ENCODE results near the gene MPL.

MPL gene

GRCh38 chr1:43302201-43302600 lies 35.4 kb upstream of the MPL start:
- Histone ChIP-seq H3K9me3 (ENCODE audit: control extremely low read depth in 1 of 5, control insufficient read depth in 4 of 5, insufficient read depth in 2 of 5, low read depth in 1 of 5, low read length in 4 of 5) (no peaks in the 10 kb centered on the region), H3K4me1 (ENCODE audit: control extremely low read depth in 1 of 4, control insufficient read depth in 4 of 4, insufficient read depth in 4 of 4, low read length in 3 of 4) (peaks cover 0 to 55% (median 42%) of the 10 kb centered on the region in 4 experiments), H3K4me3 (ENCODE audit: control insufficient read depth in 1 of 7, extremely low read depth in 1 of 7, insufficient read depth in 4 of 7, low read depth in 2 of 7, low read length in 6 of 7) (no peak overlapping the region), H3K27ac (ENCODE audit: insufficient read depth in 1 of 2, low read depth in 1 of 2, low read length in 2 of 2, poor library complexity in 1 of 2, severe bottlenecking in 2 of 2) (no peak overlapping the region), H3K36me3 (ENCODE audit: control insufficient read depth in 4 of 4, insufficient read depth in 4 of 4, low read length in 3 of 4) (peaks cover 0 to 19% (median 6%) of the 10 kb centered on the region in 4 experiments), H3K27me3 (replicated peaks in 2 of 5; ENCODE audit: control insufficient read depth in 4 of 5, insufficient read depth in 5 of 5, low read length in 4 of 5) (no peaks in the 10 kb centered on the region)
- POLR2A ChIA-PET = interaction anchor here (0.7 kb wide), 1 partner anchor 276 kb away, joined by 3 read pairs; no protein-coding TSS in a partner anchor
- WGBS (ENCODE audit: insufficient coverage) = 88% methylated on average over 1 of the region's 1 CpG
- CTCF ChIA-PET = interaction anchor here (0.7 kb wide), 1 partner anchor 9 kb away, joined by 3 read pairs; no protein-coding TSS in a partner anchor
- DNase-seq = no peak

- Histone ChIP-seq H3K9me3 (ENCODE audit: control extremely low read depth in 1 of 5, control insufficient read depth in 4 of 5, insufficient read depth in 2 of 5, low read depth in 1 of 5, low read length in 4 of 5) (no peaks in the 10 kb centered on the region), H3K4me1 (ENCODE audit: control extremely low read depth in 1 of 4, control insufficient read depth in 4 of 4, insufficient read depth in 4 of 4, low read length in 3 of 4) (peaks cover 0 to 55% (median 42%) of the 10 kb centered on the region in 4 experiments), H3K27me3 (replicated peaks in 2 of 5; ENCODE audit: control insufficient read depth in 4 of 5, insufficient read depth in 5 of 5, low read length in 4 of 5) (no peaks in the 10 kb centered on the region), H3K36me3 (ENCODE audit: control insufficient read depth in 4 of 4, insufficient read depth in 4 of 4, low read length in 3 of 4) (peaks cover 0 to 25% (median 11%) of the 10 kb centered on the region in 4 experiments), H3K27ac (ENCODE audit: insufficient read depth in 1 of 2, low read depth in 1 of 2, low read length in 2 of 2, poor library complexity in 1 of 2, severe bottlenecking in 2 of 2) (no peak overlapping the region), H3K4me3 (ENCODE audit: control insufficient read depth in 1 of 7, extremely low read depth in 1 of 7, insufficient read depth in 4 of 7, low read depth in 2 of 7, low read length in 6 of 7) (no peak overlapping the region)
- CTCF ChIA-PET = interaction anchor here (1.0 to 1.5 kb wide), 5 partner anchors 10 to 76 kb away, joined by 3 to 5 read pairs (median 4); no protein-coding TSS in a partner anchor
- no peak for DNase-seq
- WGBS (ENCODE audit: insufficient coverage) = 88% methylated on average over 7 of the region's 7 CpGs
- POLR2A ChIA-PET = no interaction called here
Measured at GRCh38 chr1:43302721-43303470, 34.7 kb upstream of the MPL start.

GRCh38 chr1:43303471-43304313 lies 33.9 kb upstream of the MPL start:
- Histone ChIP-seq H3K9me3 (ENCODE audit: control extremely low read depth in 1 of 5, control insufficient read depth in 4 of 5, insufficient read depth in 2 of 5, low read depth in 1 of 5, low read length in 4 of 5) (no peaks in the 10 kb centered on the region), H3K27me3 (replicated peaks in 2 of 5; ENCODE audit: control insufficient read depth in 4 of 5, insufficient read depth in 5 of 5, low read length in 4 of 5) (no peaks in the 10 kb centered on the region), H3K27ac (ENCODE audit: insufficient read depth in 1 of 2, low read depth in 1 of 2, low read length in 2 of 2, poor library complexity in 1 of 2, severe bottlenecking in 2 of 2) (peak overlapping the region in 1 of 2 experiments; percentile 38), H3K36me3 (ENCODE audit: control insufficient read depth in 4 of 4, insufficient read depth in 4 of 4, low read length in 3 of 4) (peaks cover 0 to 28% (median 12%) of the 10 kb centered on the region in 4 experiments), H3K4me3 (ENCODE audit: control insufficient read depth in 1 of 7, extremely low read depth in 1 of 7, insufficient read depth in 4 of 7, low read depth in 2 of 7, low read length in 6 of 7) (peak overlapping the region in 1 of 7 experiments; percentile 55), H3K4me1 (ENCODE audit: control extremely low read depth in 1 of 4, control insufficient read depth in 4 of 4, insufficient read depth in 4 of 4, low read length in 3 of 4) (peaks cover 0 to 55% (median 42%) of the 10 kb centered on the region in 4 experiments)
- no peak for DNase-seq
- WGBS (ENCODE audit: insufficient coverage) = 78% methylated on average over 6 of the region's 8 CpGs
- ChIA-PET CTCF (interaction anchor here (1.0 to 1.5 kb wide), 5 partner anchors 10 to 77 kb away, joined by 3 to 5 read pairs (median 4); no protein-coding TSS in a partner anchor), POLR2A (no interaction called here)

GRCh38 chr1:43304314-43304681 lies 33.3 kb upstream of the MPL start:
- H3K4me1 ChIP-seq (ENCODE audit: control extremely low read depth in 1 of 4, control insufficient read depth in 4 of 4, insufficient read depth in 4 of 4, low read length in 3 of 4) = peaks cover 0 to 54% (median 41%) of the 10 kb centered on the region in 4 experiments
- POLR2A ChIA-PET = no interaction called here
- peak overlapping the region in 1 of 2 experiments; percentile 38 for H3K27ac ChIP-seq (ENCODE audit: insufficient read depth in 1 of 2, low read depth in 1 of 2, low read length in 2 of 2, poor library complexity in 1 of 2, severe bottlenecking in 2 of 2)
- no peaks in the 10 kb centered on the region for H3K9me3 ChIP-seq (ENCODE audit: control extremely low read depth in 1 of 5, control insufficient read depth in 4 of 5, insufficient read depth in 2 of 5, low read depth in 1 of 5, low read length in 4 of 5)
- no peaks in the 10 kb centered on the region for H3K27me3 ChIP-seq (replicated peaks in 2 of 5; ENCODE audit: control insufficient read depth in 4 of 5, insufficient read depth in 5 of 5, low read length in 4 of 5)
- peak in 2 of 3 donors; percentile 28 to 38 for DNase-seq
- peaks cover 0 to 32% (median 15%) of the 10 kb centered on the region in 4 experiments for H3K36me3 ChIP-seq (ENCODE audit: control insufficient read depth in 4 of 4, insufficient read depth in 4 of 4, low read length in 3 of 4)
- 4% methylated on average over 7 of the region's 8 CpGs for whole genome bisulfite sequencing (ENCODE audit: insufficient coverage)
- CTCF ChIA-PET = interaction anchor here (1.0 kb wide), 1 partner anchor 27 kb away, joined by 3 read pairs; no protein-coding TSS in a partner anchor
- H3K4me3 ChIP-seq (ENCODE audit: control insufficient read depth in 1 of 7, extremely low read depth in 1 of 7, insufficient read depth in 4 of 7, low read depth in 2 of 7, low read length in 6 of 7) = peak overlapping the region in 3 of 7 experiments; percentile 28 to 55 (median 31)

- POLR2A ChIA-PET = interaction anchor here (1.0 kb wide), 1 partner anchor 68 kb away, joined by 3 read pairs; no protein-coding TSS in a partner anchor
- peaks cover 0 to 49% (median 37%) of the 10 kb centered on the region in 4 experiments for H3K4me1 ChIP-seq (ENCODE audit: control extremely low read depth in 1 of 4, control insufficient read depth in 4 of 4, insufficient read depth in 4 of 4, low read length in 3 of 4)
- no peak for DNase-seq
- H3K27ac ChIP-seq (ENCODE audit: insufficient read depth in 1 of 2, low read depth in 1 of 2, low read length in 2 of 2, poor library complexity in 1 of 2, severe bottlenecking in 2 of 2) = peak overlapping the region in 1 of 2 experiments; percentile 38
- peaks cover 0 to 37% (median 20%) of the 10 kb centered on the region in 4 experiments for H3K36me3 ChIP-seq (ENCODE audit: control insufficient read depth in 4 of 4, insufficient read depth in 4 of 4, low read length in 3 of 4)
- 97% methylated on average over 30 of the region's 46 CpGs for WGBS (ENCODE audit: insufficient coverage)
- H3K4me3 ChIP-seq (ENCODE audit: control insufficient read depth in 1 of 7, extremely low read depth in 1 of 7, insufficient read depth in 4 of 7, low read depth in 2 of 7, low read length in 6 of 7) = peak overlapping the region in 2 of 7 experiments; percentile 28 to 55
- no peaks in the 10 kb centered on the region for H3K27me3 ChIP-seq (replicated peaks in 2 of 5; ENCODE audit: control insufficient read depth in 4 of 5, insufficient read depth in 5 of 5, low read length in 4 of 5)
- no peaks in the 10 kb centered on the region for H3K9me3 ChIP-seq (ENCODE audit: control extremely low read depth in 1 of 5, control insufficient read depth in 4 of 5, insufficient read depth in 2 of 5, low read depth in 1 of 5, low read length in 4 of 5)
- CTCF ChIA-PET = no interaction called here
Measured at GRCh38 chr1:43304771-43305300, 32.8 kb upstream of the MPL start.

- 100% methylated on average over 2 of the region's 3 CpGs for WGBS (ENCODE audit: insufficient coverage)
- H3K4me1 ChIP-seq (ENCODE audit: control extremely low read depth in 1 of 4, control insufficient read depth in 4 of 4, insufficient read depth in 4 of 4, low read length in 3 of 4) = peaks cover 0 to 42% (median 31%) of the 10 kb centered on the region in 4 experiments
- POLR2A ChIA-PET = interaction anchor here (1.0 kb wide), 1 partner anchor 69 kb away, joined by 3 read pairs; no protein-coding TSS in a partner anchor
- peaks cover 0 to 41% (median 23%) of the 10 kb centered on the region in 4 experiments for H3K36me3 ChIP-seq (ENCODE audit: control insufficient read depth in 4 of 4, insufficient read depth in 4 of 4, low read length in 3 of 4)
- no peaks in the 10 kb centered on the region for H3K9me3 ChIP-seq (ENCODE audit: control extremely low read depth in 1 of 5, control insufficient read depth in 4 of 5, insufficient read depth in 2 of 5, low read depth in 1 of 5, low read length in 4 of 5)
- no peaks in the 10 kb centered on the region for H3K27me3 ChIP-seq (replicated peaks in 2 of 5; ENCODE audit: control insufficient read depth in 4 of 5, insufficient read depth in 5 of 5, low read length in 4 of 5)
- DNase-seq = no peak
- no peak overlapping the region for H3K27ac ChIP-seq (ENCODE audit: insufficient read depth in 1 of 2, low read depth in 1 of 2, low read length in 2 of 2, poor library complexity in 1 of 2, severe bottlenecking in 2 of 2)
- CTCF ChIA-PET = interaction anchor here (0.7 kb wide), 1 partner anchor 109 kb away, joined by 3 read pairs; no protein-coding TSS in a partner anchor
- no peak overlapping the region for H3K4me3 ChIP-seq (ENCODE audit: control insufficient read depth in 1 of 7, extremely low read depth in 1 of 7, insufficient read depth in 4 of 7, low read depth in 2 of 7, low read length in 6 of 7)
Measured at GRCh38 chr1:43305461-43305860, 32.2 kb upstream of the MPL start.

Data from common myeloid progenitor, CD34-positive (primary cell).